SK-N-SH treated with all-trans-retinoic acid at 6 μM for 48 hours (cell line): ENCODE measurements around the gene GRAMD2A.

Experiments
- ZFP30 ChIP-seq: fragments of 450-650 bp; formaldehyde crosslinking; IDR thresholded peaks from 2 replicates; pipeline ENCODE4 v1.5.0; 2022; ENCODE audit warnings: mild to moderate bottlenecking, moderate library complexity
- TF ChIP-seq, protein P1 (sequence below): fragments of 250-450 bp; sonication (Bioruptor Pico); IDR thresholded peaks from 2 replicates; pipeline ENCODE4 v1.8.0; 2020; ENCODE audit warnings: mild to moderate bottlenecking, moderate library complexity, borderline replicate concordance

DNA sequence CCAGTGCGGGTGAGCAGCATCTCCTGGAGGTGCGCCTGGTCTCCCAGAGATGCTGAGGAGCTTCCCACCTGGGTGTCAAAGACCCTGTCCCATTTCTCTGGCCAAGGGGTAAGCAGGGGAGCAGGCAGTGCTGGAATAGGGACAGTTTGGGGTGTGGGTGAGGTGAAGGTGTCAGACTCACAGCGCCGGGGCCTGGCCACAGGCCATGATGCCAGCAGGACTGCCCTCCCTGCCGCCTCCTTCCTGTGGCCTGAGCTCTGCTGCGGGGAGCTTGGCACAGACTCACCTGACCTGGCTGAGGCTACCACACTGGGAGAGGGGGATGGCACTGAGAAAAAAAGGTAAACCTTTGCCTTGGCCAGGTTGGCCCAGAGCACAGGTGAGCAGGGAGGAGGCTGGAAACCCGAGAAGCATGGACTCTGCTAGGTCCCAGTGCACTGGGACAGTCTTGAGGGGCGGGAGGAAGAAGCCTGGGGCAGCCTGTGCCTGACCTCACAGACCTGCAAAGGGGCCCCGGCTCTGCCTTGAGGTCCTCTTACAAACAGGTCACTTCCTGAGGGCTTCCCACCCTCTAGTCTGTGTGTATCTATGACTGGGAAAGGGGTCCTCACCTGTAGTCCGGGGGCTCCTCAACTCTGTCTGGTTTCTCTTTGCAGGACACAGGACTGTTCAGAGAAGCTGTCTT, 28.2 kb downstream of the GRAMD2A start:
- TF ChIP-seq ZFP30 (CRISPR knock-in tag), result no peak
- TF ChIP-seq, protein P1, sequence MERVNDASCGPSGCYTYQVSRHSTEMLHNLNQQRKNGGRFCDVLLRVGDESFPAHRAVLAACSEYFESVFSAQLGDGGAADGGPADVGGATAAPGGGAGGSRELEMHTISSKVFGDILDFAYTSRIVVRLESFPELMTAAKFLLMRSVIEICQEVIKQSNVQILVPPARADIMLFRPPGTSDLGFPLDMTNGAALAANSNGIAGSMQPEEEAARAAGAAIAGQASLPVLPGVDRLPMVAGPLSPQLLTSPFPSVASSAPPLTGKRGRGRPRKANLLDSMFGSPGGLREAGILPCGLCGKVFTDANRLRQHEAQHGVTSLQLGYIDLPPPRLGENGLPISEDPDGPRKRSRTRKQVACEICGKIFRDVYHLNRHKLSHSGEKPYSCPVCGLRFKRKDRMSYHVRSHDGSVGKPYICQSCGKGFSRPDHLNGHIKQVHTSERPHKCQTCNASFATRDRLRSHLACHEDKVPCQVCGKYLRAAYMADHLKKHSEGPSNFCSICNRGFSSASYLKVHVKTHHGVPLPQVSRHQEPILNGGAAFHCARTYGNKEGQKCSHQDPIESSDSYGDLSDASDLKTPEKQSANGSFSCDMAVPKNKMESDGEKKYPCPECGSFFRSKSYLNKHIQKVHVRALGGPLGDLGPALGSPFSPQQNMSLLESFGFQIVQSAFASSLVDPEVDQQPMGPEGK (CRISPR knock-in tag), result no peak
